BE2C (cell line): Measurements from ENCODE around the gene ARHGAP26.

Experiments
- DNase-seq: peaks from one replicate; pipeline ENCODE4 v3.0.0-alpha.2; 2020
- H3K27me3 ChIP-seq: fragments of 250-450 bp; sonication (Bioruptor Pico); 2 replicates; pipeline ENCODE4 v1.5.1; 2020; ENCODE audit warnings: mild to moderate bottlenecking
- H3K36me3 ChIP-seq: fragments of 250-450 bp; sonication (Bioruptor Pico); 2 replicates; pipeline ENCODE4 v1.5.1; 2020; ENCODE audit warnings: mild to moderate bottlenecking
- H3K4me1 ChIP-seq: fragments of 250-450 bp; sonication (Bioruptor Pico); 2 replicates; pipeline ENCODE4 v1.5.1; 2020
- H3K4me3 ChIP-seq: 2 replicates; pipeline ENCODE4 v1.5.1; 2011; ENCODE audit warnings: low read depth, low read length
- H3K9me3 ChIP-seq: fragments of 250-450 bp; sonication (Bioruptor Pico); 2 replicates; pipeline ENCODE4 v1.5.1; 2020
- CTCF ChIP-seq: IDR thresholded peaks from 2 replicates; pipeline ENCODE4 v1.5.1; 2012; ENCODE audit warnings: mild to moderate bottlenecking, low read depth, low read length

The ARHGAP26 gene

GRCh38 chr5:143191720-143192119, 421.5 kb downstream of the ARHGAP26 start:
- no peaks in the 10 kb centered on the region for H3K27me3 ChIP-seq
- H3K4me3 ChIP-seq = no peak overlapping the region
- no peaks in the 10 kb centered on the region for H3K36me3 ChIP-seq
- DNase-seq = no peak
- H3K4me1 ChIP-seq = no peaks in the 10 kb centered on the region
- no peaks in the 10 kb centered on the region for H3K9me3 ChIP-seq
- TF ChIP-seq CTCF = no peak

GRCh38 chr5:143192191-143192900, 422.2 kb downstream of the ARHGAP26 start:
- TF ChIP-seq CTCF = no peak
- Histone ChIP-seq H3K4me3 (no peak overlapping the region), H3K4me1 (no peaks in the 10 kb centered on the region), H3K27me3 (no peaks in the 10 kb centered on the region), H3K9me3 (no peaks in the 10 kb centered on the region), H3K36me3 (no peaks in the 10 kb centered on the region)
- DNase-seq = no peak

- H3K36me3 ChIP-seq = no peaks in the 10 kb centered on the region
- H3K9me3 ChIP-seq = no peaks in the 10 kb centered on the region
- no peaks in the 10 kb centered on the region for H3K27me3 ChIP-seq
- H3K4me1 ChIP-seq = no peaks in the 10 kb centered on the region
- no peak overlapping the region for H3K4me3 ChIP-seq
- no peak for TF ChIP-seq CTCF
- DNase-seq = no peak
Observed at GRCh38 chr5:143194206-143194605, 424.0 kb downstream of the ARHGAP26 start.

GRCh38 chr5:143194713-143195112, 424.5 kb downstream of the ARHGAP26 start:
- Histone ChIP-seq H3K4me1 (no peaks in the 10 kb centered on the region), H3K36me3 (no peaks in the 10 kb centered on the region), H3K9me3 (no peaks in the 10 kb centered on the region), H3K4me3 (no peak overlapping the region), H3K27me3 (no peaks in the 10 kb centered on the region)
- TF ChIP-seq CTCF = no peak
- DNase-seq = no peak

- H3K4me1 ChIP-seq = no peaks in the 10 kb centered on the region
- H3K4me3 ChIP-seq = no peak overlapping the region
- TF ChIP-seq CTCF = no peak
- DNase-seq = no peak
- no peaks in the 10 kb centered on the region for H3K27me3 ChIP-seq
- H3K36me3 ChIP-seq = no peaks in the 10 kb centered on the region
- H3K9me3 ChIP-seq = no peaks in the 10 kb centered on the region
Observed at GRCh38 chr5:143195491-143195890, 425.3 kb downstream of the ARHGAP26 start.

GRCh38 chr5:143196601-143197259, 426.6 kb downstream of the ARHGAP26 start:
- Histone ChIP-seq H3K4me1 (no peaks in the 10 kb centered on the region; the same call in 1 of the 2 replicates), H3K4me3 (no peak overlapping the region), H3K36me3 (no peaks in the 10 kb centered on the region), H3K9me3 (no peaks in the 10 kb centered on the region), H3K27me3 (no peaks in the 10 kb centered on the region)
- DNase-seq = no peak
- TF ChIP-seq CTCF = no peak
